ENCODE data around the gene LRFN2.

LRFN2 gene

DNA sequence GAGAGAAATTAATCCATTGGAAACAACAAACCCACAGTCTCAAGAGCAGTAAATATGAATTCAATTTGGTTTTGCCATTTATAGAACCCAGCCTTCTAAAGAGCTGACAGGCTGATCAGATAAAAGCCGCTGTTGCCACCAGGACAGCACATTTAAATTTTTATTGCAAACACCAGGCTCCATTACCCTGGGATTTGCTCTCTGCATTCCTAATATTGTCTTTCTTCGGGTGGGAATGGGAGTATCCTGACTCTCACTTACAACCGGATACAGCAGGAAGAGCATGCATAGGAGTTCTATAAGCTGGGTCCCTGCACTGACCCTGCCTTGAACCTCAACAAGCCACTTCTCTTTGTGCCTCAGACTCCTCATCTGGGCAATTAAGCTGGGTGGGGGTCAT is 142.9 kb downstream of the LRFN2 start:
- H3K4me3 ChIP-seq (ENCODE audit: low read length): no peak overlapping the region
- no peak for DNase-seq (ENCODE audit: low read depth)

DNA sequence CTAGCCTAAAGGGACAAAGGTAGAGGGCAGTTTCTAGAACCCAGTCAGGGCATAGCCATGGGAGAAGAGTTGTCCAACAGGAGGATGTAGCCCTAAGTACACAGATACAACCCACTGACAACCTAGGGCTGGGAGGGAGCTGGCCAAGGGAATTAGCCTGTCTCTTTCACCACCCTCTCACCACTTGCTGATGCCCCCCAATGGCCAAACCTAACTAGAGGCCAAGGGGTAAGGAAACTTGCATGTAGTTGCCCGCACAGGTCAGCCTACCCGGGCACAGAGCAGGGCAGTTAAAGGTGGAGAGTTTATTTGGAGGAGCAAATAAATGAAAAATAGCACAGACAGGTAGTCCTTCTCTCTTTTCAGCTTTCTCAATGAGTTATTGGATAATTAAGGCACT is 143.3 kb downstream of the LRFN2 start:
- DNase-seq (ENCODE audit: low read depth): no peak
- TF ChIP-seq, protein P1, sequence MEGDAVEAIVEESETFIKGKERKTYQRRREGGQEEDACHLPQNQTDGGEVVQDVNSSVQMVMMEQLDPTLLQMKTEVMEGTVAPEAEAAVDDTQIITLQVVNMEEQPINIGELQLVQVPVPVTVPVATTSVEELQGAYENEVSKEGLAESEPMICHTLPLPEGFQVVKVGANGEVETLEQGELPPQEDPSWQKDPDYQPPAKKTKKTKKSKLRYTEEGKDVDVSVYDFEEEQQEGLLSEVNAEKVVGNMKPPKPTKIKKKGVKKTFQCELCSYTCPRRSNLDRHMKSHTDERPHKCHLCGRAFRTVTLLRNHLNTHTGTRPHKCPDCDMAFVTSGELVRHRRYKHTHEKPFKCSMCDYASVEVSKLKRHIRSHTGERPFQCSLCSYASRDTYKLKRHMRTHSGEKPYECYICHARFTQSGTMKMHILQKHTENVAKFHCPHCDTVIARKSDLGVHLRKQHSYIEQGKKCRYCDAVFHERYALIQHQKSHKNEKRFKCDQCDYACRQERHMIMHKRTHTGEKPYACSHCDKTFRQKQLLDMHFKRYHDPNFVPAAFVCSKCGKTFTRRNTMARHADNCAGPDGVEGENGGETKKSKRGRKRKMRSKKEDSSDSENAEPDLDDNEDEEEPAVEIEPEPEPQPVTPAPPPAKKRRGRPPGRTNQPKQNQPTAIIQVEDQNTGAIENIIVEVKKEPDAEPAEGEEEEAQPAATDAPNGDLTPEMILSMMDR (conservative IDR thresholded peaks at IDR 0.05; ENCODE audit: low read length): no peak
- H3K4me3 ChIP-seq (ENCODE audit: low read length): no peak overlapping the region

More for the DNA sequence above, 142.9 kb downstream of the LRFN2 start:
- TF ChIP-seq, protein P1 (conservative IDR thresholded peaks at IDR 0.05; ENCODE audit: low read length): no peak

DNA sequence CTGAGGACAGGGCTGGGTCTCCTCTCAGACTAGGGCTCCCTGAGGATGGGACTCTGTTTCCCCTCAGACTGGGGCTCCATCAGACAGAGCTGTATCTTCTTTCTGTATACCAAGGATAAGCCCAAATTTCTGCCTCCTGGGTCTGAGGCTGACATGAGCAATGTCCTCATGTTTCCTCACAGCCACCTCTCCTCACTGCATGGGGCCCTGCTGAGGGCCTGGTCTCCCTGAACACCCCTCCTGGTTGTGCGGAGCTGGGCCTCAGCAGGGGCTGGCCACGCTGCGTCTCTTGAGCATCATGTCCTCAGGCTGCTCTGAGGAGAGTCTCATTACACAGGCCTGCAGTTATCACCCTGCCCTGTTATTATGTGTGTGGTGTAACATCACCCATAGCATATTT is 144.6 kb downstream of the LRFN2 start:
- TF ChIP-seq, protein P1 (conservative IDR thresholded peaks at IDR 0.05; ENCODE audit: low read length): no peak
- no peak for DNase-seq (ENCODE audit: low read depth)
- no peak overlapping the region for H3K4me3 ChIP-seq (ENCODE audit: low read length)

DNA sequence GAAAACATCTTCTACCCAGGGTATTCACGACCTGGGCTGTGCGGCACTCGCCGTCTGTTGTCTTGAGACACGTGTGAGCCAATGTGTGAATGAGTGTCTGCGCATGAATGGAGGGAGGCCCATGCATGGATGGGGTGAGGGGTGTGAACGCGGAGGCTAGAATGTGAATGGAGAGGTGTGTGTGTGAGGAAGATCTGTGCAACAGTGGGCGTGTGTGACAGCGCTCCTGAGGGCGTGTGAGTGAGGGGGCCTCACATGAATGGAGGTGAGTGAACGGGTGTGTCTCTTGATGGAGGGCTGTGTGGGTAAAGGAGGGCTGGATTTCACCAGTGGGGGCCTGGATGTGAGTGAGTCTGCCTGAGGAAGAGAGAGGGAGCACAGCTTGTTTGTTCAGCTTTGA is 146.0 kb downstream of the LRFN2 start:
- H3K4me3 ChIP-seq (ENCODE audit: low read length): no peak overlapping the region
- TF ChIP-seq, protein P1 (conservative IDR thresholded peaks at IDR 0.05; ENCODE audit: low read length): no peak
- no peak for DNase-seq (ENCODE audit: low read depth)

DNA sequence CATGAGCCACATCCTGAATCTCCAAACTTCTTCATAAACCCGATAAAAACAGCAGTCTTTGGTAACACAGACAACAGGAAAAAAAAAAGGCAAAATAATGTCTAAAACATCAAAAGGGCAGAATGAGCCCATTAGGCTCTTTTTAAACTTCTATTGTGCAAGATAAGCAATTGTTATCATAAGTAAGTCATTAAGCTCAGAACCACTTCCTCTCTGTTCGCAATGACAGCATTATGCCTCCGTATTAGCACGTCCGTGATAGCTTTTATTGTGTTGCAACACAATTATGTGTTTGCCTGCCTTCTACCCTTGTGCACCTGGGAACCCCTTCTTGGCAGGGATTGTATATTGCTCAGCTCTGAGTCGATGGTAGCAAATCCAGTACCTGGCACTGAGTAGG is 147.1 kb downstream of the LRFN2 start:
- no peak overlapping the region for H3K4me3 ChIP-seq (ENCODE audit: low read length)
- TF ChIP-seq, protein P1 (conservative IDR thresholded peaks at IDR 0.05; ENCODE audit: low read length): no peak
- no peak for DNase-seq (ENCODE audit: low read depth)

DNA sequence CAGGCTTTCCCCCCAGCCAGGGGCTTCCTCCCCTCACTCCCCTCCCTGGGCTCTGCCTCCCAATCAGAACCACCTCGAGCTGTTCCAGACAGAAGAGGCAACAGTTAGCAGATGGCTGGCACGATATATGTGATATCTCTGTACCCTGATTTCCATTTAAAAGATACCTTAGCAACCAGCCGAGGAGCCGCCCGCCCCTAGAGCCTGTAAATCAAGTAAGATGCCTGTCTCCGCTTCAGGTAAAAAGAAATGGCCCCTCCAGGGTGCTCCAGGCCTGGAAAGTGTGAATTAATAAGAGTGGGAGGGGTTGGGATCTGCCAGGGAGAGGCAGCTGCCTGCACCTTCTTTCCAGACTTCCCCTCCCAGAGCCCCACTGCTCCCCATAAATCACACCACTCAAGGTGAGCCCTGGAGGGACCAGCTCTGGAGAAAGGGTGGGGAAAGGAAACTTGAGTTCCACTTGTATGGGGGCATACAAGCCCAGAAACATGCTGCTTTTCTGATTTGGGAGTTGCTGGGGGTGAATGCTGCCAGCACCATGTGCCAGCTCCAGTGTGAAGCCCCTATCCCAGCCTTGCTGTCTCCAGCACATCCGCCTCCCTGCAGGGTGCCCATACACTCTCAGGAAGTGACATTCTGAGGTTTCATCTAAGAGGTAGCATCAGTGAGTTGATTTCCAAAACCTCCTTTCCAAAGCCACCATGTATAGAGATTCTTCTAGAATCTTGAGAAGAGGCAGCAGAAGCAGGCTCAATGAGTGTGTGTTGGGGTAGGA is 148.0 kb downstream of the LRFN2 start:
- no peak for DNase-seq (ENCODE audit: low read depth)
- no peak overlapping the region for H3K4me3 ChIP-seq (ENCODE audit: low read length)
- TF ChIP-seq, protein P1 (conservative IDR thresholded peaks at IDR 0.05; ENCODE audit: low read length): no peak

DNA sequence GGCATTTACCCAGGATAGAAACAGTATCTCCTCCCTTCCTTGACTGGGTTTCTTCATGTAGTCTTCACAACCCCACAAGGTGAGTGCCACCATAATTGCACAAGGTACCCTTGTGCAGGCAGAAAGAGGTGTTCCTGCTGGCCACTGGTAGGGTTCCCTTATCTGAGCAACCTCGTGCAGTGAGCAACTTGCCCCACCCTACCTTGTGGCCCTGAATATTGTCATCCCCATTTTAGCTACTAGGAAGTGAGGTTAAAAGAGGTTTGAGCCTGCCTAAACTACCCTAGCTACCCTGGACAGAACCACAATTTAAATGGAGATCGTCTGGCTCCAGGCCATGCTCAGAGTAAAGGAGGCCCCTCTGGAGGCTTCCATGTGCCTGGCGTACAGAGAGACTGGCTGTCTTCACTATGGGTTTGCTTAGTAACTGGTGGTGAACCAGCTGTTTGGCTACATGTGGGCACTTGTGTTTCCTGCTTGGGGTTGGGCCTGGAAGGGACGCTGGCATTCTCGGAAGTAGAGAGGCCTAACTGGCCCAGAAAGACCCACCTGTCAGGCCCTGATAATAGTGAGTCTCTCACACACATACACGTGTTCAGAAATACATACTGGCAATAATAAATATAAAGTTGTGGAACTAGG is 148.8 kb downstream of the LRFN2 start:
- no peak for DNase-seq (ENCODE audit: low read depth)
- TF ChIP-seq, protein P1 (conservative IDR thresholded peaks at IDR 0.05; ENCODE audit: low read length): no peak
- H3K4me3 ChIP-seq (ENCODE audit: low read length): no peak overlapping the region

Data from AG10803 (cell line).